HG02884 (cell line): ENCODE data around the gene SFXN3.

ENCODE experiments used
- ATAC-seq: cut with Tn5 transposase; IDR thresholded peaks from one replicate; pipeline ENCODE4 v1.9.1; 2021; ENCODE audit warnings: mild to moderate bottlenecking, moderate library complexity; ENCODE audit not compliant: unreplicated experiment

The SFXN3 gene, protein sequence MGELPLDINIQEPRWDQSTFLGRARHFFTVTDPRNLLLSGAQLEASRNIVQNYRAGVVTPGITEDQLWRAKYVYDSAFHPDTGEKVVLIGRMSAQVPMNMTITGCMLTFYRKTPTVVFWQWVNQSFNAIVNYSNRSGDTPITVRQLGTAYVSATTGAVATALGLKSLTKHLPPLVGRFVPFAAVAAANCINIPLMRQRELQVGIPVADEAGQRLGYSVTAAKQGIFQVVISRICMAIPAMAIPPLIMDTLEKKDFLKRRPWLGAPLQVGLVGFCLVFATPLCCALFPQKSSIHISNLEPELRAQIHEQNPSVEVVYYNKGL

GRCh38 chr10:101031128-101031795 lies at the start of gene SFXN3, which contains the start of gene PDZD7:
Gene SFXN3, plus strand, starts transcription at chr10:101031234. Its CDS starts 3,461 bp downstream, at chr10:101034695.
Gene PDZD7, minus strand, starts transcription at chr10:101031129. Its CDS starts 910 bp downstream, at chr10:101030219.
- peak; percentile 86 for ATAC-seq

DNA sequence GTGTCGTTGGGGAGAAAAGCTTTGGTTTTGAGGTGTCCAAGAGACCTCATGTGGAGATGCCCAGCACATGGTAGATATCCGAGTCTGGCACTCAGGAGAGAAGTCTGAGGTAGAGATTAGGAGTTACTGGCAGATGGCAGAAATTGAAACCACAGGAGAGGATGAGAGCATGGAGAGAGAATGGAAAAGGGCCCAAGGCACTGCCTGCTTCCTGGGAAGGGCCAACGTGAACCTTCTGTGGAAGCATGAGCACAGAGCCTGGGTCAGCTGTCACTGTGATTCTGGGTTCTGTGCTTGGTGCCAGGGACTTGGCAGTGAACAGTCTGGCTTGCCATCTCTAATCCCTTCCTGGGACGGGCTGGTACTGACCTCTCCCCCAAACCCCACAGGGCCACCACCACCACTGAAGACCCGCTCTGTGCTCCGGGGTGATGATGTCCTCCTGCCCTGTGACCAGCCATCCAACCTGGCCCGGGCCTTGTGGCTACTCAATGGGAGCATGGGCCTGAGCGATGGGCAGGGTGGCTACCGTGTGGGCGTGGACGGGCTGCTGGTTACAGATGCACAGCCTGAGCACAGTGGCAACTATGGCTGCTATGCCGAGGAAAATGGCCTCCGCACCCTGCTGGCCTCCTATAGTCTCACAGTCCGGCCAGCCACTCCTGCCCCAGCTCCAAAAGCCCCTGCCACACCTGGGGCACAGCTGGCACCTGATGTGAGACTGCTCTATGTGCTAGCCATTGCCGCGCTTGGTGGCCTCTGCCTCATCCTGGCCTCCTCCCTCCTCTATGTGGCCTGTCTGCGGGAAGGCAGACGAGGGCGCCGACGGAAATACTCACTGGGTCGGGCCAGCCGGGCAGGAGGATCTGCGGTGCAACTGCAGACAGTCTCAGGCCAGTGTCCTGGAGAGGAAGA lies 47.9 kb upstream of the SFXN3 start:
- no peak for ATAC-seq

DNA sequence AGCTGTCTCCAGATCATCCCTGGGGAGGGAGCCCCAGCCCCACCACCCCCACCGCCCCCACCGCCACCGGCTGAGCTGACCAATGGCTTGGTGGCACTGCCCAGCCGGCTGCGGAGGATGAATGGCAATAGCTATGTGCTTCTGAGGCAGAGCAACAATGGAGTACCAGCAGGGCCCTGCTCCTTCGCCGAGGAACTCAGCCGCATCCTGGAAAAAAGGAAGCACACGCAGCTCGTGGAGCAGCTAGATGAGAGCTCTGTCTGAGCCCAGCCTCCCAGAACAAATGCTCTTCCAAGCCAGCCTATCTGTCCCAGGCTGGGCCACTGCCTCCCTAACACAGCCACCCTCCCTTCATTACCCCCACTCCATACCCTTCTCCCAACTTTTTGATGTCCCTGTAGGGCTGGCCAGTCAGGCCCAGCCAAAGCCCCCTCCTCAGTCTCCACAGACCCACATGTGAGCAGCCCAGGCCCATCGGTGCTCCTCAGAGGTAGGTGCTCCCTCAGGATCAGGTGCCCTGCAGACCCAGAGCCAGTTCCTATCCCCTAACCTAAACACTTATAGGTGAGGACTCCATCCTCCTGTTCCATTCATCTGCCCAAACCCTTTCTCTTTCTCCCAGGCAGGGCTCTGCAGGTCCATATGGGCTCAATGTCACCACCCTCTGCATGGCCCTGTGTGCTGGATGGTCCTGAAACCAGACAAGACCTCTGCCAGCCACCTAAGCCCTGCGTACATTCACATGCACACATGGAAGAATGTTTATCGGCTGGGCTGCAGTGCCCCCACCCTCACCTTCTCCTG lies 47.0 kb upstream of the SFXN3 start:
- no peak for ATAC-seq

DNA sequence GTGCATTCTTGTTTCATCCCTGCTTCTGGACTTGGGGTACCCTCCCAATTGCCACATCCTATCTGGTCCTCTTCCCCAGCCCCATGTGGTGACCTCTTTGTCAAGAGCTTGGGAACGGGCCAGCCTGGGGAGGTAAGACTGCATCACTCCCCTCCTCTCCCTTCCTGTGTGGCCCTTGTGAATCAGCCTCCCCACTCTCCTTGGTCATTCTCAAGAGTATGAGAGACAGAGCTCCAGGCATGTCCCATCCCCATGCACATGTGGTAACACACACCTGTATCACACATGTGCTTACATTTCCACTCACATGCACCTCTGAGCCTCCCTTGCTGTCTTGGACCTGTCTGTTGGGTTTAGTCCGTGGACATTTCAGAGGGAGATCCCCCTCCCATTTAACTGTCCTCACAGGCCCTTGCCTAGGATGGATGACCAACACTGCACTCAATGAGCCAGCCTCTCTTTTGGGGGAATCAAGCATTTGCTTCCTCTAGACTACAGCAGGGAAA lies 46.3 kb upstream of the SFXN3 start:
- ATAC-seq = no peak

- no peak for ATAC-seq
Measured at GRCh38 chr10:100985336-100985735, 45.7 kb upstream of the SFXN3 start.

- no peak for ATAC-seq
Measured at GRCh38 chr10:100986623-100986951, 44.4 kb upstream of the SFXN3 start.

- peak; percentile 81 for ATAC-seq
Measured at GRCh38 chr10:100986952-100987684, 43.9 kb upstream of the SFXN3 start, which contains the start of the genes MRPL43 and TWNK. Gene MRPL43, minus strand, starts transcription at chr10:100987497. Its CDS starts 54 bp downstream, at chr10:100987443. Gene TWNK, plus strand, starts transcription at chr10:100987543. Its CDS starts 668 bp downstream, at chr10:100988211.

GRCh38 chr10:100987685-100988049 lies 43.4 kb upstream of the SFXN3 start:
- no peak for ATAC-seq

GRCh38 chr10:100988166-100988565 lies 42.9 kb upstream of the SFXN3 start:
- ATAC-seq = no peak

DNA sequence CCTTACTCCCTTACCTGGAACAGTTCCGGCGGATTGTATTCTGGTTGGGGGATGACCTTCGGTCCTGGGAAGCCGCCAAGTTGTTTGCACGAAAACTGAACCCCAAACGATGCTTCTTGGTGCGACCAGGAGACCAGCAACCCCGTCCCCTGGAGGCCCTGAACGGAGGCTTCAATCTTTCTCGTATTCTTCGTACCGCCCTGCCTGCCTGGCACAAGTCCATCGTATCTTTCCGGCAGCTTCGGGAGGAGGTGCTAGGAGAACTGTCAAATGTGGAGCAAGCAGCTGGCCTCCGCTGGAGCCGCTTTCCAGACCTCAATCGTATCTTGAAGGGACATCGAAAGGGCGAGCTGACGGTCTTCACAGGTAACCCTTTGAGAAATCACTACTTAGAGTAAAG lies 41.9 kb upstream of the SFXN3 start:
- ATAC-seq = no peak

GRCh38 chr10:100993986-100994708 lies 36.9 kb upstream of the SFXN3 start:
- ATAC-seq = no peak

GRCh38 chr10:100995181-100995580 lies 35.9 kb upstream of the SFXN3 start:
- no peak for ATAC-seq

DNA sequence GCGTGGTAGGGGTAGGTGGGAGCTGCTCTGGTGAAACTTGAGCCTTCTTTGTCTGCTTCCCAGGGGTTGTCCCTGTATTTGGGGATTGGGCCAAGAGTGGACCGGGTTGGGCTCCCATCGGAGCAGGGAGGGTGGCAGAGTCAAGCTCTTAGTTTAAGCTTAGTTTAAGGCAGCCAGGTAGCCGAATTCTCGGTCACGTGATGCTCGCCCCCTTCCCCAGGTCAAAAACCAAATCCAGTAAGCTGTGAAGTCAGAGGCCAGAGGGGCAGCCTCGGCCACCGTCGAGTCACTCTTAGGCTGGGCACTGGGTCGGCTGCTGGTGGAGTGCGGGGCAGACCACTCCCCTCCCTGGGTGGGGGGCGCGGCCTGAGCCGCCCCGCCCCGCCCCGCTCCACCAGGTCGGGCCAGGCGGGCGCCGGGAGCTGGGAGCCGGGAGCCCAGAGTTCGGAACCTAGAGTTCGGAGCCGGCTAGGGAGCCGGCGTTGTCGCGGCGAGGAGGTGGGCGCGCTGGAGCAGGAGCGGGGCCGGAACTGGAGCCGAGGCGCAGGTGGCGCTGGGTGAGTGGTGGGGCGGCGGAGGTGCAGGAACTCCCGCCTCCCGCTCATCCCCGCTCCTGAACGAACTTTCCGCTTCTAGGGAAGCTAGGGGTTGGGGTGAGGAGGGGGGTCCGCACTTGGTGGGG lies 34.2 kb upstream of the SFXN3 start:
- no peak for ATAC-seq

DNA sequence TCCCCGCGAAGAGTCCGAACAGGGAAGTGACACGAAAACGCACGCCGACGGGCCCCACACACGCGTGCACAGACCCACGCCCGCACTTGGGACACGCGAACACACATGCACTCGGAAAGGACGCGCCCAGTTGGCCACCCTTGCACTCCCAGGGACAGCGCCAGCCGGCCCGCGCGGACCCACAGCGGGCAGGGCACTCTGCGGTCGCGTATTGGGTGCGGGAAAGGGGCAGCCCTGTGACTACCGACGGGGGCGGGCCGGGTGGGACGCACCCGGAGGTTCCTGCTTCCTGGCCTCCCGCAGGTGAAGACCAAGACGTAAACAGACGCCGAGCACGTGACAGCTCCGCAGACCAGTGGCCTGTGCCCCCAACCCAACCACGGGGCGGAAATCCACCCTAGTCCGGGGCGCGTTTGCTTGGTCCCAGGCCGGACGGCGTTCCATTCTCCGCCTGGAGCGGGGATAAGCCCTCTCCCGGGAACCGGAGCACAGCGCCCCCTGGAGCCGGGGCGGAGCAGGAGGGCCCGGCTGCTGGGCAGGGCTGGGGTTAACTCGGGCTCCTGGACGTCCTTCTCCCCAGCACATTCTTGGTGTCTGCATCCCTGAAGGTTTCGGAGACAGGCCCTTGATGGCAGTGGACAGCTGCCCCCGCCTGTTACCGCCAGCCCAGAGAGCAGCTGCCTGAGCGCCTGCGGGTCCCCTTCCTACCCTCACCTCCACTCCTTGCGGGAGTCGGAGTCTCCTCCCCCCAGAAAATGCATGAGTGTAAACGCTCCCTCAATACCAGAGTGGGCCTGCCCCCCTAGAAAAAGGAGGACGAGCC lies 33.5 kb upstream of the SFXN3 start:
- no peak for ATAC-seq

DNA sequence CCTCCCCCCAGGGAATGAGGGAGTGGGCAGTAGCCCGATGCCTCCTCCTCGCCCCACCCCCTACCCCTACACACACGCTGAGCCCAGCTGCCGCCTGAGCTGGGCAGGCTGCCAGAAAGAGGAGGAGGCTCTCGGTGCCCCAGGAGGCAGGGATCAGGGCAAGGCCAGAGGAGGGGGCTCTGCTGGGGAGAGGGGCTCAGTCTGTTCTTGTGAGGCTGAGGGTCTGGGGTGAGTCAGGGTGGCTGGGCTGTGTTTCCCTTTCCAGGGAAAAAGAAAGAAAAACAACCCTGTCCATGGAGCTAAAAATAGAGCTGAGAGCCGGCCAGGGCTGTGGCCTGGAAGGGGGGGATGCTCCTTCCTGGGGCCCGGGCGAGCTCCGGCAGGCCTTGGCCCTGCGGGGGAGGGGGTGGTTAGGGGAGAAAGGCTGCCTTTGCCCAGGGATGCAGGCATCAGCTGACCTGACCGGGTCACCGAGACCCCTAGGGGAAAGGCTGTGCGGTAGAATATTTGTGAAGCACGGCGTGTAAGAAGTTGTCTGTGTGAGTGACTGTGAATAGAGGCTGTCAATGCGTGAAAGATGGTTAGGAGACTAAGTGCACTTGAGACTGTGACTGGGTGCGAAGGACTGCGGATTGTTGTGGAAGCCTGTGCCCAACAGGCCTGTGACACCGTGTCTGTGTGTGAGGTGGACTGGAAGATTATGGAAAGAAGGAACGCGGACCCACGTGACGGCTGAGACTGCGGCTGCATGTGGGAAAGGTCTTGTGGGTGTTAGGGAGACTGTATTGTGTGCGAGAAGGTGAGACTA lies 32.6 kb upstream of the SFXN3 start:
- no peak for ATAC-seq

DNA sequence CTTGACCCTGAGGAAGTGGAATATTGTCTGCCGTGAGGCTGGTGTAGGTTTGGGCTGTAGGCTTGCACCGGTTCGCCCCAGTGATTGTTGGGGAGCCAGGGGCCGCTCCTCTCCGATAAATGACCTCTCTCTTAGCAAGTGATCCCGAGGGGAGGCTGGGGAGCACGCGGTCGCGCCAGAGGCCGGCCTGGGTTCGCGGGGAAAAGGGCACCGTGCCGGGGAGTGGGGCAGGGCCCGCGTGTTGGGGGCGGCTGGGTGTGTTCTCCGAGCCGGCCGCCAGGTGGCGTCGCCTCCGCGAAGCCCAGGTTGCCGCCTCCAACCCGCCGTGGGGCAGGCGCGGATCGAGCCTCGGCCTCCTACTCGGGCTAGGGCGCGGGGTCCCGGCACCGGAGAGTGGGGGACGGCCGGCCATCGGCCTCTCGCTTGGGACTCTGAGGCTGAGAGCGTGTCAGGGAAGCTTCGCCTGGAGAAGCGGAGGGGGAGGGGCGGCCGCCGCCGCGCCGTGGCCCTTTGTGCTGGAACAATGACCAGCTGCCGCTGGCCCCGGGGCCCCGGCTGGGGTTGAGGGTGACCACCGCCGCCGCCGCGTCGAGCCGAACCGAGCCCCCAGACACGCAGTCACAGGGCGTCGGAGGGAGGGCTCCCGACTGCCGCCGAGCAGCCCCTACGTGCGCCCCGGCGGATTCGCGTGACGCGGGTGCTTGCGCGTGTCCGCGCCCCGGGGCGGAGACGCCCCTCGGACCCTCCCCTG lies 31.9 kb upstream of the SFXN3 start:
- ATAC-seq = peak; percentile 41
